ENCODE results near the gene INF2. TPM values are rescaled to one million over a fixed set of nuclear protein-coding genes. Genes with fewer than 3 reads are reported as not detected.
"Not testable (repeated sequence)": the region's sequence is repeated elsewhere in the genome, so short reads cannot be mapped to it uniquely, and the experiment has no call there.

The INF2 gene
- total RNA-seq, 4 donors from 2014 or later, result 36.7 to 43.6 (median 37.8) TPM

DNA sequence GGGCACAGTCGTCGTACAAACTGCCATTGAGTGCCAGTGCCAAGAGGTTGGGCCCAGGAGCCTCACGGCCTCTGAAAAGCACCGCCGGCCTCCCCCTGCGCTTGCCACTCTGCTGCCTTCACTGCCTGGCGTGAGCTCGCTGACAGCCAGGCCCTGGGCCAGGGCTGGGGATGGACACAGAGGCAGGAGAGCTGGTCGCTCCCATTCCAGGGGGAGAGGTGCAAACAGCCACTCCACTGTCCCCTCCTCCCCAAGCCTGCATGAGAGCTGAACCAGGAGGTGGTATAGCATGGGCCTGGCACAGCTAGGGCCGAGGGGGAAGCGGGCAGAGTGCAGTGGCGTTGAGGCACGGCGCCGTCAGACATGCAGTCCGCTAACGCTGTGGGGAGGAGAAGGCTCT is 39.2 kb downstream of the INF2 start:
- Histone ChIP-seq H3K27me3 (no peaks in the 10 kb centered on the region), H3K9me3 (no peaks in the 10 kb centered on the region), H3K27ac (no peak overlapping the region), H3K36me3 (no peaks in the 10 kb centered on the region), H3K4me3 (no peak overlapping the region), H3K4me1 (peaks cover 35 to 50% (median 35%) of the 10 kb centered on the region in 3 donors)
- no peak for TF ChIP-seq POLR2A (IDR thresholded peaks at IDR 0.05)
- TF ChIP-seq, protein P1, sequence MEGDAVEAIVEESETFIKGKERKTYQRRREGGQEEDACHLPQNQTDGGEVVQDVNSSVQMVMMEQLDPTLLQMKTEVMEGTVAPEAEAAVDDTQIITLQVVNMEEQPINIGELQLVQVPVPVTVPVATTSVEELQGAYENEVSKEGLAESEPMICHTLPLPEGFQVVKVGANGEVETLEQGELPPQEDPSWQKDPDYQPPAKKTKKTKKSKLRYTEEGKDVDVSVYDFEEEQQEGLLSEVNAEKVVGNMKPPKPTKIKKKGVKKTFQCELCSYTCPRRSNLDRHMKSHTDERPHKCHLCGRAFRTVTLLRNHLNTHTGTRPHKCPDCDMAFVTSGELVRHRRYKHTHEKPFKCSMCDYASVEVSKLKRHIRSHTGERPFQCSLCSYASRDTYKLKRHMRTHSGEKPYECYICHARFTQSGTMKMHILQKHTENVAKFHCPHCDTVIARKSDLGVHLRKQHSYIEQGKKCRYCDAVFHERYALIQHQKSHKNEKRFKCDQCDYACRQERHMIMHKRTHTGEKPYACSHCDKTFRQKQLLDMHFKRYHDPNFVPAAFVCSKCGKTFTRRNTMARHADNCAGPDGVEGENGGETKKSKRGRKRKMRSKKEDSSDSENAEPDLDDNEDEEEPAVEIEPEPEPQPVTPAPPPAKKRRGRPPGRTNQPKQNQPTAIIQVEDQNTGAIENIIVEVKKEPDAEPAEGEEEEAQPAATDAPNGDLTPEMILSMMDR (IDR thresholded peaks at IDR 0.05), result no peak
- no peak for DNase-seq
- 84 to 100% methylated on average over 2 to 10 of the region's 17 CpGs for WGBS, 2 donors
- intact Hi-C loops (cut with DNase I), result no loop called here

DNA sequence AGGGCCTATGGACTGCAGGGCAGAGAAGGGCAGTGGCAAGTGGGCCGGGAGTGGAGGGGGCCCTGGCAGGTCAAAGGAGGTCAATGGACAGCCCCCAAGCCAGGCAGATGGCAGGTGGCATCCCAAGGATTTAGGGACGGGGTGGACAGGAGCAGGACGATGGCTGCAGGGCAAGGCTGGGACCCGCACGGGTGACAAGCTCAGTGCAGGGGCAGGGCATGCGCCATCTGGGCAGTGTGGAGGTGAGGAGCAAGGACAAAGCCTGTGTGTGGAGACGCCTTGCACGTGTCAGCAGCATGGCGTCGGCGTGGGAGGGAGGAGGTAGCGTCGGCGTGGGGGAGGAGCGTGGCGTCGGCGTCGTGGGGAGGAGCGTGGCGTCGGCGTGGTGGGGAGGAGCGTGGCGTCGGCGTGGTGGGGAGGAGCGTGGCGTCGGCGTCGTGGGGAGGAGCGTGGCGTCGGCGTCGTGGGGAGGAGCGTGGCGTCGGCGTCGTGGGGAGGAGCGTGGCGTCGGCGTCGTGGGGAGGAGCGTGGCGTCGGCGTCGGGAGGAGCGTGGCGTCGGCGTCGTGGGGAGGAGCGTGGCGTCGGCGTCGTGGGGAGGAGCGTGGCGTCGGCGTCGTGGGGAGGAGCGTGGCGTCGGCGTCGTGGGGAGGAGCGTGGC is 39.9 kb downstream of the INF2 start:
- H3K27me3 ChIP-seq; H3K27ac ChIP-seq; DNase-seq; H3K9me3 ChIP-seq; H3K36me3 ChIP-seq; intact Hi-C loops (cut with DNase I); H3K4me3 ChIP-seq: not testable (repeated sequence)
- WGBS, 2 donors, result 86 to 93% methylated on average over 7 to 18 of the region's 73 CpGs
- peaks cover 32 to 52% (median 35%) of the 10 kb centered on the region in 3 donors for H3K4me1 ChIP-seq

DNA sequence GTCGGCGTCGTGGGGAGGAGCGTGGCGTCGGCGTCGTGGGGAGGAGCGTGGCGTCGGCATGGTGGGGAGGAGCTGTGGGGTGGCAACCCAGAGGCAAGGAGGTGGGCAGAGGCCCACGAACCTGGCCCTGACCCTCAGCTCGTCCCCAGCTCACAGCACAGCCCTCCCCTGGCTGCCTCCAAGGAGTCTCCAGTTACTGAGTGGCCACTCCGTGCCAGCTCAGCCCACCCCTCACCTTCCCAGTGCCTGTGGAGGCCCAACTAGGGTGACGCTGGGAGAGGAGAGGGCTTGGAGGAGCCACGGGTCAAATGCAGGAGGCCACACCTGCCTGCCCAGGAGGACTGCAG is 40.4 kb downstream of the INF2 start:
- TF ChIP-seq POLR2A (IDR thresholded peaks at IDR 0.05), result no peak
- TF ChIP-seq, protein P1 (IDR thresholded peaks at IDR 0.05), result no peak
- no peaks in the 10 kb centered on the region for H3K27me3 ChIP-seq
- H3K36me3 ChIP-seq, result no peaks in the 10 kb centered on the region
- 40% methylated on average over 1 of the region's 16 CpGs; no CpG with 5 or more reads in 1 of the 2 donors for WGBS, 2 donors
- no peak overlapping the region for H3K4me3 ChIP-seq
- no peak overlapping the region for H3K27ac ChIP-seq
- intact Hi-C loops (cut with DNase I), result no loop called here
- DNase-seq, result no peak
- peaks cover 27 to 52% (median 32%) of the 10 kb centered on the region in 3 donors for H3K4me1 ChIP-seq
- H3K9me3 ChIP-seq, result no peaks in the 10 kb centered on the region

DNA sequence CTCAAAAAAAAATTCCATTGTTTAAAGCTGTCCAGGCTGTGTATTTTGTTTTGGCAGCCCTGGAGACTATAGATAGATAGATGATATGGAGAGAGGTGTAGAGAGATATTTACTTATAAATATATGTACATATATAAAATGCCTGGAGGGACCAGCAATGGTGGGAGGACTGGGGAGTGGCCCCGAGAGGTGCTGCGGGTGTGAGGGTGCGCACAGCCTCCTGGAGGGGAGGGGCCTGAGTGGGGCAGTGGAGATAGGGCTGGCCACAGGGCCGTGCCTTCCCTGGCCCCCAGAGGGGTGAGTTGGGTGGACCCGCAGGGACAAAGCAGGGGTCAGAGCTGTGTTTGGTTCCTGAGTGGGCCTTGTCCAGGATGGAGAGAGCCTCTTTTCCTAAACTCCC is 41.1 kb downstream of the INF2 start:
- H3K4me3 ChIP-seq, result no peak overlapping the region
- no peaks in the 10 kb centered on the region for H3K9me3 ChIP-seq
- no peaks in the 10 kb centered on the region for H3K36me3 ChIP-seq
- TF ChIP-seq, protein P1 (IDR thresholded peaks at IDR 0.05), result no peak
- TF ChIP-seq POLR2A (IDR thresholded peaks at IDR 0.05), result no peak
- DNase-seq, result no peak
- no peak overlapping the region for H3K27ac ChIP-seq
- H3K27me3 ChIP-seq, result no peaks in the 10 kb centered on the region
- intact Hi-C loops (cut with DNase I), result no loop called here
- 76 to 83% methylated on average over 5 of the region's 5 CpGs for WGBS, 2 donors
- peaks cover 25 to 52% (median 32%) of the 10 kb centered on the region in 3 donors for H3K4me1 ChIP-seq

DNA sequence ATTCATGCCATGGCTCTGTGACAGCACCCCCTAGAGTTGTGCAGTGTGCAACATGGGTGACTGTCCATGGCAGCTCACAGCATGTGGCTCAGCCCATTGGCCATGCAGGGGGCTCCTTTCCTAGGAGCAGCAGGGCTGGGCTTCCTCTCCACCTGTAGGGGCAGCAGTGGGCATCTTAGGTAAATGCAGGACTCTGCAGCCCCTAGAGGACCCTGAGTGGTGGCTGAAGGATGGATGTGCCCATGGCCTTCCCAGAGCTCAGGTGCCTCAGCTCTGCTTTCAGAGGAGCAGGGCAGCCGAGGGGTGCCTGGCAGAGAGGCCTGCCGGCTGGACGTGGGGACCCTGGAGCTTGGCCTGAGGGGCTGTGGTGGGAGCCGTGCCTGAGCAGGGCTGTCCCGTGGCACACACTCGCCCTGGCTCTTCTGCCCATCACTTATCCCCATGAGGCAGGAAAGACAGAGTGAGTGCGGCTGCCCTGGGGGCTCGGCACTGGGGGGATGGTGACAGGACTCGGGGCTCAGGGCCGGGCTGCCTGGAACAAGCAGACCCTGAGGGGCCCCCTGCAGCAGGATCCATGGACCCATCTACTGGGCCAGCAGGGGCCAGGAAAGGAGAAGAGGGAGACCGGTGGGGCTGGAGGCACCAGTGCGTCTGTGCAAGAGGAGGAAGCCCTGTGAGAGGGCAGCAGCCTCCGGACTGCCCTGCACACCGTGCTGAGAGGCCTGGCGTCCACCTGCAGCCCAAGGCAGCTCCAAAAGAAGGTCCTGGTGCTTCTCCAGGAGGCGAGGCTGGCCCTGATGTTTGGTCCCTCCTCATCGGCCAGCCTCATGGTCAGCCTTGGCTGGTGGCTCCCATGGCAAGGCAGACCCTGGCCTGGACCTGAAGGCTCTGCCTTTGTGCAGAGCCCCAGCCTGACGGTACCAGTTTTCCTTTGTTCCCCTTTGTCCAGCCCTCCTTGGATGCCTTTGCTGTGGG is 42.2 kb downstream of the INF2 start:
- TF ChIP-seq POLR2A (IDR thresholded peaks at IDR 0.05), result no peak
- TF ChIP-seq, protein P1 (IDR thresholded peaks at IDR 0.05), result peak in 1 of 6 experiments; percentile 23
- intact Hi-C loops (cut with DNase I), result no loop called here
- WGBS, 2 donors, result 81% methylated on average over 3 of the region's 18 CpGs; no CpG with 5 or more reads in 1 of the 2 donors
- no peak for DNase-seq
- H3K36me3 ChIP-seq, result no peaks in the 10 kb centered on the region
- no peak overlapping the region for H3K4me3 ChIP-seq
- no peaks in the 10 kb centered on the region for H3K27me3 ChIP-seq
- H3K4me1 ChIP-seq, result peaks cover 28 to 53% (median 40%) of the 10 kb centered on the region in 3 donors
- no peaks in the 10 kb centered on the region for H3K9me3 ChIP-seq
- peak overlapping the region; percentile 76 to 80 (median 78) for H3K27ac ChIP-seq

All from esophagus squamous epithelium (tissue), 5 donors.